OCI-LY7 (cell line): ENCODE measurements around the gene IPPK. TPM values are rescaled to one million over a fixed set of nuclear protein-coding genes. Genes with fewer than 3 reads are reported as not detected.

Source experiments
- BruUV-seq: library from RNA; stranded (reverse); fragments of 400-500 nt; replicated peaks from 2 replicates; lab custom pipeline; 2021; lab: Mats Ljungman, UMichigan
- CTCF ChIA-PET: fragments of 300-600 bp; sonication (Branson Sonifier 250); formaldehyde crosslinking; loops from one replicate; lab custom pipeline; 2022; ENCODE audit warnings: antibody characterized with exemption; ENCODE audit not compliant: unreplicated experiment; lab: Charles Lee
- POLR2A ChIA-PET: fragments of 300-600 bp; sonication (Branson Sonifier 250); formaldehyde crosslinking; loops from one replicate; lab custom pipeline; 2022; ENCODE audit warnings: antibody characterized with exemption; lab: Charles Lee
- DNase-seq: peaks from one replicate; pipeline ENCODE4 v3.0.0-alpha.2; 2015; ENCODE audit warnings: low spot score
- H2AFZ ChIP-seq: fragments of 200-600 bp; sonication (generic), shearing (Covaris generic); 2 replicates; pipeline ENCODE4 v1.6.1; 2014; ENCODE audit warnings: mild to moderate bottlenecking, antibody characterized with exemption, low read length, moderate library complexity
- H3K27ac ChIP-seq: fragments of 200-600 bp; sonication (generic); 2 replicates; pipeline ENCODE4 v1.5.1; 2014; ENCODE audit warnings: mixed run types, low read depth, mild to moderate bottlenecking, moderate library complexity, low read length, inconsistent platforms; ENCODE audit not compliant: poor library complexity, severe bottlenecking
- H3K36me3 ChIP-seq: fragments of 200-600 bp; sonication (generic); 2 replicates; pipeline ENCODE4 v1.6.1; 2014; ENCODE audit warnings: mild to moderate bottlenecking, antibody characterized with exemption, low read length, moderate library complexity, mixed read lengths; ENCODE audit not compliant: insufficient read depth
- H3K4me1 ChIP-seq: fragments of 200-600 bp; sonication (generic); 2 replicates; pipeline ENCODE4 v1.5.1; 2014; ENCODE audit warnings: mild to moderate bottlenecking, low read length; ENCODE audit not compliant: insufficient read depth, poor library complexity, severe bottlenecking
- H3K4me2 ChIP-seq: fragments of 200-600 bp; sonication (generic); 2 replicates; pipeline ENCODE4 v1.6.1; 2014; ENCODE audit warnings: mild to moderate bottlenecking, low read length
- H3K4me3 ChIP-seq: fragments of 200-600 bp; sonication (generic); 2 replicates; pipeline ENCODE4 v1.5.1; 2014; ENCODE audit warnings: mild to moderate bottlenecking, low read depth, low read length; ENCODE audit not compliant: poor library complexity, severe bottlenecking
- H3K79me2 ChIP-seq: fragments of 200-600 bp; sonication (generic); 2 replicates; pipeline ENCODE4 v1.6.1; 2016; ENCODE audit warnings: low read depth, mild to moderate bottlenecking, low read length, moderate library complexity, mixed read lengths; ENCODE audit not compliant: insufficient read depth
- H3K9me2 ChIP-seq: fragments of 200-600 bp; sonication (generic); 2 replicates; pipeline ENCODE4 v1.6.1; 2016; ENCODE audit warnings: mild to moderate bottlenecking, low read length, mixed read lengths; ENCODE audit not compliant: insufficient read depth
- H3K9me3 ChIP-seq: fragments of 200-600 bp; sonication (generic); 2 replicates; pipeline ENCODE4 v1.6.1; 2014; ENCODE audit warnings: mild to moderate bottlenecking, mixed run types, low read length, mixed read lengths
- H4K20me1 ChIP-seq: fragments of 200-600 bp; sonication (generic); 2 replicates; pipeline ENCODE4 v1.6.1; 2014; ENCODE audit warnings: mild to moderate bottlenecking, antibody characterized with exemption, low read length, moderate library complexity, mixed read lengths; ENCODE audit not compliant: insufficient read depth
- EZH2phosphoT487 ChIP-seq: fragments of 200-600 bp; sonication (generic); IDR thresholded peaks from 2 replicates; pipeline ENCODE4 v1.6.1; 2018; ENCODE audit warnings: low read depth, borderline replicate concordance, mild to moderate bottlenecking, mixed run types, antibody characterized with exemption, low read length, moderate library complexity, mixed read lengths
- intact Hi-C: fragments of 100-400 bp; cut with micrococcal nuclease; formaldehyde crosslinking; loops from one replicate; pipeline ENCODE4 v1.10.0; 2022; ENCODE audit not compliant: unreplicated experiment
- total RNA-seq, 2 experiments: library from RNA; depleted of rRNA in 1 of 2; stranded (reverse); fragments of >200 nt in 1 of 2; shearing (Covaris generic) in 1 of 2; gene quantifications; 2 replicates each; pipeline ENCODE4 v1.2.3, GENCODE V29; 2014 to 2022
- TF ChIP-seq, protein P1 (sequence below): fragments of 200-600 bp; sonication (generic); conservative IDR thresholded peaks from 2 replicates; pipeline ENCODE4 v1.5.1; 2014; ENCODE audit warnings: mild to moderate bottlenecking, antibody characterized with exemption, low read length, moderate library complexity, mixed read lengths

Gene IPPK
- total RNA-seq, 2 experiments from 2014 or later: 10.3 to 12.7 TPM

DNA sequence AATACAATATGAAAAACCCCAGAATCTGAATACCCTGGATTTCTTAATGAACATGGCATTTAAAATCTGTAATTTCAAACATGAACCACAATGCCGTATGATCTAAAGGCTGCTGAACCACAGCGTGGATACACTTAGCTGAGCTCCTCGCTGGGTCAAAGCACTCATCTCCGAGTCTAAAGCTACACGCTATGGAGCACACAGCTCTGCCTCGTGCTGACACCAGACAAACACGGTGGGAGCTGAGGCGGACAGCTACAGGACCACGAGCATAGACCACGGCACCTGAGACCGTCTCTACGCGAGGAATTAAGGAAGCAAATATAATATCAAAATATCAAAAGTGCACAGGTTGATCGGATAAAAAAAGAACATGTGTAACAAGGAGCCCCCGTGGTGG lies 42.8 kb upstream of the IPPK start:
- no peak for TF ChIP-seq EZH2phosphoT487
- TF ChIP-seq, protein P1, sequence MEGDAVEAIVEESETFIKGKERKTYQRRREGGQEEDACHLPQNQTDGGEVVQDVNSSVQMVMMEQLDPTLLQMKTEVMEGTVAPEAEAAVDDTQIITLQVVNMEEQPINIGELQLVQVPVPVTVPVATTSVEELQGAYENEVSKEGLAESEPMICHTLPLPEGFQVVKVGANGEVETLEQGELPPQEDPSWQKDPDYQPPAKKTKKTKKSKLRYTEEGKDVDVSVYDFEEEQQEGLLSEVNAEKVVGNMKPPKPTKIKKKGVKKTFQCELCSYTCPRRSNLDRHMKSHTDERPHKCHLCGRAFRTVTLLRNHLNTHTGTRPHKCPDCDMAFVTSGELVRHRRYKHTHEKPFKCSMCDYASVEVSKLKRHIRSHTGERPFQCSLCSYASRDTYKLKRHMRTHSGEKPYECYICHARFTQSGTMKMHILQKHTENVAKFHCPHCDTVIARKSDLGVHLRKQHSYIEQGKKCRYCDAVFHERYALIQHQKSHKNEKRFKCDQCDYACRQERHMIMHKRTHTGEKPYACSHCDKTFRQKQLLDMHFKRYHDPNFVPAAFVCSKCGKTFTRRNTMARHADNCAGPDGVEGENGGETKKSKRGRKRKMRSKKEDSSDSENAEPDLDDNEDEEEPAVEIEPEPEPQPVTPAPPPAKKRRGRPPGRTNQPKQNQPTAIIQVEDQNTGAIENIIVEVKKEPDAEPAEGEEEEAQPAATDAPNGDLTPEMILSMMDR: no peak
- Histone ChIP-seq H3K27ac (no peak overlapping the region), H4K20me1 (0 out of 2 replicates have a peak, but pooled peaks cover 3% of the 10 kb centered on the region), H3K36me3 (peaks cover 90% of the 10 kb centered on the region), H3K9me2 (no peaks in the 10 kb centered on the region), H3K4me1 (peaks cover 20% of the 10 kb centered on the region), H3K79me2 (no peaks in the 10 kb centered on the region), H3K4me2 (no peak overlapping the region), H3K9me3 (no peaks in the 10 kb centered on the region), H3K4me3 (no peak overlapping the region), H2AFZ (no peak overlapping the region)
- ChIA-PET POLR2A (interaction anchor here (0.6 to 1.1 kb wide), 3 partner anchors 10 to 82 kb away, joined by 3 to 7 read pairs (median 4); no protein-coding TSS in a partner anchor), CTCF (no interaction called here)
- DNase-seq: no peak
- intact Hi-C loops: no loop called here
- no TSS peak for BruUV-seq

DNA sequence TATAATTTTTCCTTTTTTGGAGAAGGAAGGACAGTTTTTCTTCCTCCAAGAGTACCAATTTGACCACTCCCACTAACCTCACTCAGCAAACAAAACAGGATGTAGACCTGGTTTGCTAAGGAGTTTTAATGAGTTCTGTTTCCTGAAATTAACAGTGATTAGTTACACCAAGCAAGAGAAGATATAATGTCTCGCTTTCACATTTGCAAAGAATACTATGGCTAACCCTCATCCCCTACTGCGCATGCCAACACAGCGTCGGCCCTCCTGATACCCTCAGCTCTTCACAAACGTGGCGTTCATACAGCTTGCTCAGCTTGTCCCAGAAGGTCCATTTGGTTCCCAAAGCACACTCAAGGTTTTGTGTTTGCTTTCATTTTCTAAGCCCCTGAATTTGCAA lies 41.9 kb upstream of the IPPK start:
- Histone ChIP-seq H3K4me2 (no peak overlapping the region), H4K20me1 (0 out of 2 replicates have a peak, but pooled peaks cover 3% of the 10 kb centered on the region), H3K4me1 (peaks cover 11% of the 10 kb centered on the region), H3K4me3 (no peak overlapping the region), H3K9me3 (no peaks in the 10 kb centered on the region), H3K9me2 (no peaks in the 10 kb centered on the region), H3K27ac (no peak overlapping the region), H2AFZ (no peak overlapping the region), H3K79me2 (no peaks in the 10 kb centered on the region), H3K36me3 (peaks cover 81% of the 10 kb centered on the region)
- TF ChIP-seq, protein P1: no peak
- no peak for TF ChIP-seq EZH2phosphoT487
- no peak for DNase-seq
- BruUV-seq: no TSS peak
- POLR2A ChIA-PET: interaction anchor here (0.7 kb wide), 1 partner anchor 131 kb away, joined by 3 read pairs; no protein-coding TSS in a partner anchor
- CTCF ChIA-PET: no interaction called here
- intact Hi-C loops: no loop called here

DNA sequence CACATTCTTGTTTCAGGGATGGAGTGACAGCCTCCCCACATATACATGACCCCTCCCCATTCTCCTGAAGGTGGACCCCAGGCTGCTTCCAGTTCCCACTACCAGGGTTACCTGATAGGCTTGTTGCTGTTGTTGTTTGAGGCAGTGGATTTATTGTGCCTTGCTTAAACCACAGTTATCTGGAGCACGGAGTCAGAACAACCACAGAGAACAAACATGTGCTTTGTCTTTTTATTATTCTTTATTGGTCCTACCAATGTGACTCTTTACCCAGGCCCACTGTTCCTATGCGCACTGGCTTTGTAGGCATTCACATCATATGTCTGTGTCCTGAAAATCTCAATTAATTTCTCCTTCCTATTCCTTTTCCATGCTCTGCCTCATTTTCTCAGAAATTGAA lies 41.2 kb upstream of the IPPK start:
- Histone ChIP-seq H3K4me1 (peaks cover 7% of the 10 kb centered on the region), H3K9me3 (no peaks in the 10 kb centered on the region), H3K9me2 (no peaks in the 10 kb centered on the region), H4K20me1 (0 out of 2 replicates have a peak, but pooled peaks cover 3% of the 10 kb centered on the region), H2AFZ (no peak overlapping the region), H3K27ac (no peak overlapping the region), H3K79me2 (no peaks in the 10 kb centered on the region), H3K36me3 (peaks cover 75% of the 10 kb centered on the region), H3K4me2 (no peak overlapping the region), H3K4me3 (no peak overlapping the region)
- CTCF ChIA-PET: no interaction called here
- POLR2A ChIA-PET: no interaction called here
- TF ChIP-seq EZH2phosphoT487: no peak
- TF ChIP-seq, protein P1: no peak
- intact Hi-C loops: no loop called here
- BruUV-seq: no TSS peak
- no peak for DNase-seq
